GM21717 (cell line): ENCODE measurements around the gene SHISA2.

Experiments
- ATAC-seq: cut with Tn5 transposase; IDR thresholded peaks from one replicate; pipeline ENCODE4 v1.9.1; 2021; ENCODE audit warnings: mild to moderate bottlenecking, moderate library complexity; ENCODE audit not compliant: unreplicated experiment

SHISA2 gene

DNA sequence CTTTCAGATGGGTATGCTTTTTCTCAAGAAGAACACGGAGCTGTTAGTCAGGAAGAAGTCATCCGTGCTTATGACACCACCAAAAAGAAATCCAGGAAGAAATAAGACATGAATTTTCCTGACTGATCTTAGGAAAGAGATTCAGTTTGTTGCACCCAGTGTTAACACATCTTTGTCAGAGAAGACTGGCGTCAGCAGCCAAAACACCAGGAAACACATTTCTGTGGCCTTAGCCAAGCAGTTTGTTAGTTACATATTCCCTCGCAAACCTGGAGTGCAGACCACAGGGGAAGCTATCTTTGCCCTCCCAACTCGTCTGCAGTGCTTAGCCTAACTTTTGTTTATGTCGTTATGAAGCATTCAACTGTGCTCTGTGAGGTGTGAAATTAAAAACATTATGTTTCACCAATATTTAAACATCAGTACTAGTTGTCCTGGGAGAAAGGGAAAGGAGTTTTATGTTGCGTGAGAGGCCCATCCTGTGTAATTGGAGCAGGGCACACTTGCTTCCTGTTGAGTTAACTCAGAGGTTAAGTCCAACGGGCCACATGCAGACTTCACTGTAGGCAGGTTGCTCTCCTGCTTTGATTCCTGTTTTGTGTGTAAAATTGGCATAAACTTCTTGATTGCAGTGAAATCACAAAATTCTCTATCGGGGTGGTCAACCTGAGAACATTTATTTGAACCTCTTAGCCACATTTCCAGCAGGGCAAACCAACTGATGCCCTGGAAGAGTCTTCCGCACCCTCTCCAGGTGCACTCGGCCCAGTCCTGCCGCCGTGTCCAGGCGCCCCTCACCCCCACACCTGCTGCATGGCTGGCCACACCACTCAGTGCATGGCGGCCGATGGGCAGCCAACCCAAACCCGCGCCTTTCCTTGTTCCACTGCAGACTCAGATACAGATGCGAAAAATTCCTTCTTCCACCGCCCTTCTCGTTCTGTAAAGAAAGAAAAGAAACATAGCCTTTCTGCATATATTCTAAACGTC, 31.6 kb downstream of the SHISA2 start:
- no peak for ATAC-seq

GRCh38 chr13:26019251-26019650, 32.6 kb downstream of the SHISA2 start:
- no peak for ATAC-seq

GRCh38 chr13:26017932-26018665, 33.7 kb downstream of the SHISA2 start:
- ATAC-seq: no peak

DNA sequence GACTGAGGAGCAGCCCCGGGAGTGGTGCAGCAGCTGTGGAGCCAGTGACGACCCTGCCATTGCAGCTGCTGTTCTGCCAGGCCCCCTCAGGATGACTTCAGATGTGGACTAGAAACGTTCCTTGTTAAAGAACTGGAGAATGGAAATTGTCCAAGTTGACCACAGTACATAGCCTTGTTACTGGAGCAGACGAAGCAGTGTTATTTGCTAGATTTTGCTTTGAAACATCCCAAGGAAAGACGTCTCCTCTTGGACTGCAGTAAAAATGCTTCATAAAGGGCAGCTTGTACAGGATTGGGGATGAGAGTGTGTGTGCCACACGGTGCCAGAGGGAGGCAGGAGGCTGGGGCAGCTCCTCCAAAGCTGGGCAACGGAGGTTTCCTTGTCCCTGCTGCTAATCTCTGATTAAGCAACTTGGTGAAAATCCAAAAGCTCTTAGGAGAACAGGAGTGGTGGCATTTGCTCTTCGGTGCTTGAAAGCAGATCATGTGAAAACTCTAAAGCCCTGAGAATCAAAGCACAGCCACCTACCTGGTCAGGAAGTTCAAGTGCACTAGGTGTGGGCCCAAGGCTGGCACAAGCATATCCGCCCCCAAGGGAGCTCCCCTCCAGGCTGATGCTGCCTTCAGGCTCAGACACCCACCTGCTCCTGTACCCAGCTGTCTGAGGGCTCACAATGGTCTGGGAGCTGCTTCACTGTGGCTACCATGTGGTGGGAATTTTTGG, 34.5 kb downstream of the SHISA2 start:
- no peak for ATAC-seq

DNA sequence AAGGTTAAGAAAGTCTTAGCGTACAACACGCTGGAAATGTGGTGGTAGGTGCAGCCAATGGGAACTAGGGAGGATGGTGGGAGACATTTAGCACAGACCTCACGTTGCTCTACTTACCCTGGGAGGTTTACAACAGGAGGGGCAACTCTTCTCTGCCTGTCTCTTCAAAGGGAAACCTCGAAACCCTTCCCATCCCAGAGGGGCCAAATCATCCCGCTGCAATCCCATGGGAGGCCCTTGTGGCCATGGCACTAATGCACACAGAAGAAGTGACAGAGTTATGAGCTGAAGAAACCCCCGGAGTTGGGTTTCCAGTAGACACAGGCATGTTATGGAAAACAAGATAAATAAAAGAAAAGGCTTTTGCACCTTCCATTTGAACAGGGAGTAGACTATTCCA, 35.6 kb downstream of the SHISA2 start:
- ATAC-seq: no peak

DNA sequence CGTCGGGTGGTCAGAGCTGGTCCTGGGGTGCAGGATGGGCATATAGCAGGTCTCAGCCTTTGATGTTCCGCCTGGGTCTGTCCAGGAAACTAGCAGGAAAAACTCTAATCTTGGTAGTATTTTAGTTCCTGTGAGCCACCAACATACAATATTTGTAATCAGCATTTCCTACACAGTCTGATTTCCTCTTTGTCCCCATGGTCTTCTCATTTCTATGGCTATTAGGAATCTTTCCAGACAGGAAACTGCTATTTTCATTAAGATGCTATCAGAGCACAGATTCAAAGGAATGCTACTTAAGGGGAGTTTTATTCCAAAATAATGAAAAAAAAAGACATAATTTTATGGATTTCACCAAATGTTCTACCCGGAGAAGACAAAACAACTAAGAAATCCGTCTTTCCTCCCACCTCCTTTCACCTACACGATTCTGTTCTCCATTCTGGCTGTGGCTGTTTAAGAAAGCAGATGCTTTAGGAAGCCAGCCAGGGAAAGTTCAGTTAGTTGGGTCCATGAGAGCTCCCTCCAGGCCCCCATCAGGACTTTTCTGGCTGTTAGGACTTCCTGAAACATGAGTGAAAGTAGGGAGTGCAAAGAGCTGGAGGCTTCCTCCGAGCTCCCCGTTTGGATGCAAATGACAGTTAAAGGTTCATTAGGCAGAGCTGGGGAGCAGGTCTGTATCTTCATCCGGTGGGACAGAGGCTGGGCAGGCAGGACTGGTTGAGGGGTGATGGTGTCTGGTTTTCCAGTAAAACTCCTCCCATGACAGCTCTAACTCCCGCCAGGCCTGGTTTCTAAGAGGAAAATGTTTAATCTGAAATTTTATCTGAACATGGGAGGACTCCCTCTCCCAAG, 36.3 kb downstream of the SHISA2 start:
- no peak for ATAC-seq

- no peak for ATAC-seq
Measured at GRCh38 chr13:26012995-26013394, 38.8 kb downstream of the SHISA2 start.

DNA sequence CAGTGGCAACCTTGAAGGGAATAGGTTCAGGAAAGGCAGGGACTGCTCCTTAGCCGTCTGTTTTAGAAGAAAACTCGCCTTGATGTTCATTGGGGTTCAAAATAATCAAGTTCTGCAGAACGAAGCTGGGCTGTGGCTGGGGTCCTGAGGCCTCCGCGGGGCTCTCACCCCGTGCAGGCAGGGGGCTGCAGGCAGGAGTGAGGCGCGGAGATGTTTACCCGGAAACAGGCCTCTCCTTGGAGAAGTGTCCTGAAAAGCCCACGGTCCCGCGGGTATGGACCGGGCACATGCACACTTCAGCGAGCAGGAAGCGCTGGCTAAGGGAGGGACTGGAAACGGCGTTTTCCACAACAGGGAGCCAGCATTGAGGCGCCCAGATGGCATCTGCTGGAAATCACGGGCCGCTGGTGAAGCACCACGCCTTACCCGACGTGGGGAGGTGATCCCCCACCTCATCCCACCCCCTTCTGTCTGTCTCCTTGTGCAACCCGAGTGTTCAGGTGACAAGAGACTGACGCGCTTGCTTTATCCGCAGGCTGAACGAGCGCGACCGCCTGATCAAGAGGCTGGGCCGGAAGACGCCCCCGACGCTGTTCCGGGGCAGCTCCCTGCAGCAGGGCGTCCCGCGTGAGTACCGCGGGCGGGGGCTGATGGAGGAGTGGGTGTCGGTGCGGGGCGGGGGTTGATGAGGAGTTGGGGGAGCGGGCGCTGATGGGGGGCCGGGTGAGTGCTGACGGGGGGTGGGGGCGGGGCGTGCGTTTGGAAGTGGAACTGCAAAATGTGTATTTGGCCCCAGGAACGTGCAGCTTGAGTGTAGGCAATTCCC, 39.6 kb downstream of the SHISA2 start:
- ATAC-seq: no peak

GRCh38 chr13:26011208-26011573, 40.6 kb downstream of the SHISA2 start:
- ATAC-seq: no peak

DNA sequence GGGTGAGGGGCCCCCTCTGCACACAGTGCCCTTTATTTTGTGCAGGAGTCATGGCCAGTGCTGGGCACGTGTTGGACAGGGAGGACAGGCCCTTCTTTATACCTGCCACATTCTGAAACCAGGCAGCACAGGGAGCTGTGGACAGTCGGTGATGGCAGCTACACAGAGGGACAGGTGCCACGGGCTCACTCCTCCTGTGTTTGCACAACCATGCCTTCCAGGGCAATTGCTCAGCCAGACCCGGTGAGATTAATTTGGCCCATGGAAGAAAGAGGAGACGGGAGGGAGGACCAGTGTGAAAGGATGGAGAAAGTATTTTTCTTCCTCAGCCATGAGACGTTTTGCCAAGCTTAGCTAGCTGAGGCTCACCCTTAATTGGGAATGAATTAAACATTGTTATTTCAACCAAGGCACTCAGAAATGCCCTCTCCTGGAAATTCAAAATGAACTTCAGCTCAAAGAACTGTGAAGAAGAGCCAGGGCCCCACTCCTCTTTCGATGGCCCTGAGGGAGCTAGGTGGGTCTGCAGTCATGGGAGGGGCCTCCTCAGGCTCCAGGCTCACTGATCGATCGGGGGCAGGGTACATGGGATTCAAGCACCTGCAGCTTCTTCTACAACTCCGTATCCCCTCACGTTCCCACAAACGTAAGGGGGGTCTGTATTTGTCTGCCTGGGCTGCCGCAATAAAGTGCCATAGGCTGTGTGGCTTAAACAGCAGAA, 41.2 kb downstream of the SHISA2 start:
- ATAC-seq: no peak

DNA sequence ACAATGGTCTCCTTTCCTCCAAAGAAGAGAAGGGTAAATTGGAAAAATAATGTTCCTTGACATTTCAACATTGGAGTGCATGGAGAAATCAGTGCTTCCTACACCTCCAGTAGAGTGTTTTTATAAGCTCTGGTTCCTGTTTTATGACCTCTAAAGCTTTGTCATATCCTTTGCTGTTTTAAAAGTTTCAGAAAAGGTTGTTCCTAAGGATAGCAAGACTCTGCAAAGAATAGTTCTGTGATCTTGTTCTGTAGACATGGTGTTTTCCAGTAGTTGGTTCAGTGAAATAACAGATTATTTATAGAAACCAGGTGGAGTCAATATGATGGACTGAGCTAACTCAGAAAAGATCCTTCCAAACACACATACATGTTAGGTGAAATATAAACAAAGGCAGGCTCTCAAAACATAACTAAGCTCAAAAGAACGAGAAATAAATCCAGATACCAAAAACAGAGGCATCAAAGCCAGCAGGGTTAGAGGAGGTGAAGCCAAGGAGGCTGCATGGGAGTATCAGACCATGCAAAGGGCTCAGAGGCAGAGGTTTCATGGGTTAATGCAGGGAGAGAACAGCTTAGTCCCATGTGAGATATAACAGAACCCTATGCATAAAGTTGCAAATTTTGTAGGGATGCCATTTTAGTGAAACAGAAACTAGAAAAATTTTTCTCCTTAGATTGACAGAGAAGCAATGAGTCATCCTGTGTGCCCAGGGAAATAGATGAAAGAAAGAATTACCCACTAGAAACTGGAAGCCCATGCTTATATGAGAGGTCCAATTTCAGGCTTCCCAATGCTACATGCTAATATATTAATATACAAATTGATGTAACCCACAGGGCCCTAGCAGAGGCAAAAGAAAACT, 44.3 kb downstream of the SHISA2 start:
- no peak for ATAC-seq
